Embryonic facial prominence (tissue), 1 donor: ENCODE measurements around the gene KAT2A.
A peak's percentile ranks its signal among the peaks of the same experiment; 100 is the strongest.

Experiments
- DNase-seq: peaks from one replicate; pipeline ENCODE4 v3.0.0-alpha.2; 2016; ENCODE audit errors: extremely low spot score

Gene KAT2A

DNA sequence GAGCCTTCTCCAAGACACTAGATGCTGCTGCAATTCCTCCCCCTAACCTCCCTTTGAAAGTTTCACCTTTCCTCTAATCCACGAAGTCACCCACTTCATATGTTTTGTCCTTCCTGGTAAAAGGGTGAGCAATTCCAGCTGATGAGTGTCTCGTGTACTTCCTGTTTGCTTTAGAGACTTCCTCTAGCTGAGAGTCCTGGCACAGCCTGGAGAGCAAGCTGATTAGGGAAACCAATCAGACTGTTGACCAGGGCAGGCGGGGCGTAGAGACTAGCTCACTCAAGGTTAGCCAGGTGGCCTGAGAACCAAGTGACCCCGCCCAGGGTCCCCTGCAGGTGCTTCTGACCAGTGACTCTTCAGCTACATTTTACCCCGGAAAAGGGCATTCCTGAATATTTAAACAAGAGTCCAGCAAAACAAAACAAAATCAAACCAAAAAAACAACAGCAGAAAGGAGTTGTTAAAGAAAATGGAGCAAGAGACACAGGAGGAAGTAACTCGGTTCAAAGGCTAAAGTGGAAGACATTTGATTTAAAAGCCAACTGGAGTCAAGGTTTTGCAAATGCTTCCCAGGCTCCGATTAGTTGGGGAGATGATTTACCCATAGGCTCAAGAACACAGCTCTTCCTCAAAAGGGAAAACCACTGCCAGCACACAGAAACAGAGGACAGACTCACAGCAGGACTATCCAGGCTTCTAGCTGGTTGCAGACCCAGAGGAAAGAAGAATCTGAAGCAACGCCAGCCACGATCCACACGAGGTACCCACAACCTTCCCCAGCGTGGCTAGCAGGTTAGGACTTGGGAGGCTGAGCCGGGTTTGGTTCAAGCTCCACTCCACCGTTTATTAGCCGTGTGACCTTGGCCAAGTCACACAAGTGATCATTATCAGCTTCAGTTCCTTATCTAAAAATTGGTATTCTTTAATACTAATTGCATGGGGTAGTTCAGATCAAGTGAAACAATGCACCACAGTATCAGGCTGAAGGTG is 14.8 kb upstream of the KAT2A start:
- no peak for DNase-seq

- no peak for DNase-seq
Observed at GRCh38 chr17:42135151-42135550, 14.0 kb upstream of the KAT2A start.

GRCh38 chr17:42133461-42134041 is 12.4 kb upstream of the KAT2A start:
- DNase-seq = no peak

DNA sequence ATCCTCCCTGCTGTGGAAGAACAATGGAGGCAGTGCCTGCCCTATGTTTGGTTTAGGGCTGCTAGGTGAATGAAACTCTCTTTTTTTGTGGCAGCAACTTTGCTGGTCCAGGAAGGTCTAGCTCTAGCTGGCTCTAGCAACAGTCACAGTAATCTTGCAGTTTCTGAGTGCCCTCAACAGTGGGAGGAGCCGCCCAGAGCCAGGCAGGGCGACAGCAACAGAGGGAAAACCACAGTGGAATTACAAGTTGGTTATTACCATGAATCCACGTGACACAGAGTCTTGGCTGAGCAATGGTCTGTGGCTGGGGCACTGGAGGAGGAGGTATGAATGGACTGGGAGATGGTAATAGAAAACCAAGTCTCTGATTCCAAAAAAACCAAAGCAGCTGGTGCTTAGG is 11.8 kb upstream of the KAT2A start:
- no peak for DNase-seq

GRCh38 chr17:42131981-42132432 is 10.8 kb upstream of the KAT2A start:
- no peak for DNase-seq

DNA sequence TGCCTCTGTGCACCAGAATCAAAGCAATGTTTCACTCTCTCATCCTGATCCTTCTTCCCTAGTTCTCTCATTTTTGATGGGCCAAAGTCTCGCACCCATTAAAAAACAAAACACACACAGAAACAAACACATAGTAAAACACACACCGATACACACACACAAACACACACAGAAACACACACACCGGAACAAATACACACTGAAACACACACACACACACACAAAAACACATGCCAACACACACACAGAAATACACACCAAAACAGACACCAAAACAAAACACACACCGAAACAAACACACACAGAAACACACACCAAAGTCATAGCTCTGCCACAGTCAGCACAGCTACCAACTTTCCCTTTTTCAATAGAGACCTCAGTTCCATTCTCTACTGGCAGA is 10.1 kb upstream of the KAT2A start:
- no peak for DNase-seq

DNA sequence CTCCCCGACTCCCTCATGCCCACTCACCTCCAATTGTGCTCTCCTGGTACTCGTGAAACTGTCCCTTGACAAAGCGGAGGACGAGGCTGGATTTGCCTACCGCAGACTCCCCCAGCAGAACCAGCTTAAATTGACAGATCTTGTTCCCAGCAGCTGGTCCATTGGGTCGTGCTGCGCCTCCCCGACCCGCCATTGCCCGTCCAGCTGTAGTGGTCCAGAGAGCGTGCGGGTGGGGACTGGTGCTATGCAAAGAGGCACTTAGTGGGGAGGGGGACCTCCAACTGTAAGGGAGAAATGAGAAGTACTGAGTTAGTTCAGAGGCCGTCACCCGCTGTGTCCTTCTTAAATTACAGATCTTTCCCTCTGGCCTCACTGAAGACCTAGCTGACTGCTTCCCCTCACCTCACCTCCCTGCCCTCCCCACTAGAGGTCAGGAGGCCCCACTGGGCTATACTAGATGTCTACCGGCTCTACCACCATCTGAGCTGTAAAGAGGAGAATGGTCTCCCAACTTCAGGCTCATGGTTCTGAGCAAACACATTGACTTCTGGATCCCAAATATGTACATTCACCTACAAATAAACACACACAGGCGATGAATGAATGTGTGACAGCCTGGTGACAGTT is 9.3 kb upstream of the KAT2A start:
- no peak for DNase-seq

DNA sequence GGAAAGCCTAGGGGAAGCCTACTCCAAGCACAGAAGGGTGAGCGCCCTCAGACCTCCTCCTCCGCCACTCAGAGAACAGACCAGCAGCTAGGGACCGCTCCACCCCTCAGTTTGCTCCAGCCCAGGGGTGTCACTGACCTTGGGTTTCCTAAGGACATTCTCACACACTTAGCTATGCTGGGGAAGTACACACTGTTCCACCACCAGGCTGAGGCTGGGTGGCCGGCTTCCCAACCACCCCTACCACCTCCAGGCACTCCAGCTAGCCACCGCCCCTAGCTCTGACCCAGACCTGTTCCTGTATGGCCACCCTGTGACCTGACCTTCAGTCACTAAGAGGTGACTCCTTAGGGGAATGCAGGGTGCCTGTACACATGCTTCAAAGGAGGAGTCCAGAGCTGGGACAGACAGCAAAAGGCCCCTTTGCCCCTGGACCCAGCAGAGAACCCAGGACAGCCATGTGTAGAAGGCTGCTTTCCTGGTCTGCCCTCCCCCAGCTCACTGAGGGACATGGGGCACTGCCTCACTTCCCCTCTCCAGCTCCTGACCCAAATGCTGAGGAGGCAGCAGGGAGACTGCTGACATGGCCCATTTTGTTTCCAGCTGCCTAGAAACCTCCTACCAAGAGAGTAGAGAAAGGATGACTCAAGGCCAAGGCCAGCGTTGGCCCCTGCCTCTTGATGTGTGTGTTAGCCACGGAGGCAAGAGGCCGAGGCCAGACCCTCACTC is 8.1 kb upstream of the KAT2A start:
- DNase-seq = no peak

- DNase-seq = no peak
Observed at GRCh38 chr17:42127414-42127813, 6.2 kb upstream of the KAT2A start.

GRCh38 chr17:42126836-42127235 is 5.7 kb upstream of the KAT2A start:
- no peak for DNase-seq

DNA sequence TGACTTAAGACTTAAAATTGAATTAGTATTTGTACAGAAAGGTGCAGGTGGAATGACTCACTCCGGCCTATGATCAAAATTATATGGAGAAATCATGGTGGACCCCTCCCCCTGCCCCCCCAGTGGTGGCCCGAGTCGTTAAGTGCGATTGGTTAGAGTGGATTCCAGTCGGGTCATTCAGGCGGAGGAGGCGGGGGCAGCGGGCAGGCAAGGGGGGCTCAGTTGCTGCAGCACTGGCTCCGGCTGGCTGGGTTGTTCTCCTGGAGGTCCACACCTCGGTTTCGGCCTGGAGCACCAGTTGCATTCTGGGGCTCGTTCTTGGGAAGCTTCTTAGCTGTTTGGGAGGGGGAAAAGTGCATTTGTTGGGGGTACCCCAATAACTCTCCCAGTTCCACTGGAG is 4.4 kb upstream of the KAT2A start:
- no peak for DNase-seq

DNA sequence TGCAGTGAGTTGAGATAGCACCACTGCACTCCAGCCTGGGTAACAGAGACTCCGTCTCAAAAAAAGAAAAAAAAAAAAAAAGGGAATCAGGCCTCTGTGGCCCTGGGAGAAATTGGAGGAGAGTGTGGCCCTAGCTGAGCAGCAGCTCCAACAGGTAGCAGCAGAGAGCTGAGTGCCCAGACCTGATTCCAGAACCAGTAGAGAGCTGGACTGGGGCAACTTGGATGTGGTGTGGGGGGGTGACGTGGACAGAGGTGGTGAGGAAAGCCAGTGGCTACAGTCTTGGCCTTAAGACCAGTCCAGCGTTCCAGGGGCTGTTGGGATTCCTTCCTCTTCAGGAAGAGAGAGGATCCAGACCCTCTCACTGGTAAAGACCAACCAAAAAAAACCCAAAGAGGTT is 3.1 kb upstream of the KAT2A start:
- DNase-seq = no peak

- no peak for DNase-seq
Observed at GRCh38 chr17:42122371-42123303, 1.5 kb upstream of the KAT2A start, which contains the start of gene HSPB9. TSS of gene HSPB9 (plus strand) at chr17:42122804. CDS start at chr17:42122851, 47 bp downstream.

DNA sequence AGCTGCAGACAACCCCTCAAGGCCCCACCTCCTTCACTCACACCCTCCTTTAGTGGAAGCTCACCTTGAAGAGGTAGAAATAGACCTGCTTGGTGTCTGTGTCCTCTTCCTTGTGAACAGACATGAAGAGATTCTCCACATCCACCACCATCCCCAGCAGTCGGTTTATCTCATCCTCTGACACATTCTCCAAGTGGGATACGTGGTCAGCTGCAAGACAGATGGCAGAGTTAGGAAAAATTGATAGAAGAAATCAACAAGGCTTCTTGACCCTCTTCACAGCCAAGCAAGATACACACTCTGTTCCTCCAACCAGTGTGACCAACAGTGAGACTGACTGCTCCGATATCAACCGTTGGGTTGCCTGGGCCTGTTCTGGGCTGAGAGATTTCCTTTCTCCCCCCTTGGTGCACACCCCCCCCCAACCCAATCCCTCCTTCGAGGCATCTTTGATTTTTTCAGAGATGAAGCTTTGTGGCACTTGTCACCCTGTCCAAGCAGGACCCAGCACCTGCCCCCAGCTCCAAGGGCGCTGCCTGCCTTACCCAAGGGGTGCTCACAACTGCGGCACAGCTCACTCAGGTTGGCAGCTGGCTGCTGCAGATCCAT is 902 bp downstream of the KAT2A start:
- no peak for DNase-seq

DNA sequence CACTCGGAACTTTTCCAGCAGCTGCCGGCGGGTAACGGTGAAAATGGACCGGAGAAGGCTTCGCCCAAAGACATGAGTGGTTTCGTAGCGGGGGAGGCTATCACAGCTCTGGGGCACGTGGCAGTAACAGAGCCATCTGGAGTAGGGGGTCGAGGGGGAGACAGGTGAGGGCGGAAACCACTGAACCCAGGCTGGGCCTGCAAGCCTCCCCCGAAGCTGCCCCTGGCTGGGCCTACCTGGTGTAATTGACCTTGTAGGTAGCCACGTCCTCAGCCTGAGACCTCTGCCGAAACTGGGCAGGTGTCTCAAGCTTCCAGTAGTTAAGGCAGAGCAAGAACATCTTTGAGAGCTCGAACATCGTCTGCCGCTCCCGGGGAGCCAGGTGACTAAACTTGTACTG is 1.9 kb downstream of the KAT2A start:
- no peak for DNase-seq

DNA sequence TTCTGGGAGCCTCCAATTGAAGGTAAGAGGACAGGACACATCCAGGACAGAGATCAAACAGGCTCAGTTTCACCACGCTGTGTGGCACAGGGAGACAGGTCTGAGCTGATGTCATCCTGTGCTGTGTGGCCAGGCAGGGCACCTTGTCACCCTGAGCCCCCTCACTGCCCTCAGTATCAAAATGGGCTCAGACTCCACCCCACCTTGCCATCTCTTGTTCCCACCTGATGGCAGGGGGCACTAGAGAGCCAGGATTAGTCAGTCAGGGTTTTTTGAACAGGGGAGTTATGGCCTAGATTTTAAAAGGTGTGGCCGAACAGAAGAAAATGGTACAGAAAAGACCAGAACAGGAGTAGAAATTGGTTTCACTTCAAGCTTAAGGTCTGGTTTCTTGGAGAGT is 2.6 kb downstream of the KAT2A start:
- no peak for DNase-seq

DNA sequence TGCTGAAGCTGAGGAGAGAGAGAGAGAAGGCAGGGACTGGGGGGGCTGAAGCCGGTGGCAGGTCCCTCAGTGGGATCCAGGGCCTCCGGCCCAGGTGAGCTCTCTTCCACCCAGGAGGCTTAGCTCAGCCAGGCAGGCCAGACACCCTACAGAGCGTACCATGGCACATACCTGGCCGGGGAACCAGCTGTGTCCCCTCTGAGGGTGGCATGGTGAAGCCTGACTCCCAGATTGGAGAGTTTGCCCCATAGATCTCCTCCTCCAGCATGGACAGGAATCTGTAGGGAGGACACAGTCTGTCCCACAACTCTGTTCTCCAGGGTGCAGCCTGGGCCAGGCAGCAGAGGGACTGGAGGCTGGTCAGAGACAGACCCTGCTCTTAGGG is 3.0 kb downstream of the KAT2A start:
- no peak for DNase-seq

DNA sequence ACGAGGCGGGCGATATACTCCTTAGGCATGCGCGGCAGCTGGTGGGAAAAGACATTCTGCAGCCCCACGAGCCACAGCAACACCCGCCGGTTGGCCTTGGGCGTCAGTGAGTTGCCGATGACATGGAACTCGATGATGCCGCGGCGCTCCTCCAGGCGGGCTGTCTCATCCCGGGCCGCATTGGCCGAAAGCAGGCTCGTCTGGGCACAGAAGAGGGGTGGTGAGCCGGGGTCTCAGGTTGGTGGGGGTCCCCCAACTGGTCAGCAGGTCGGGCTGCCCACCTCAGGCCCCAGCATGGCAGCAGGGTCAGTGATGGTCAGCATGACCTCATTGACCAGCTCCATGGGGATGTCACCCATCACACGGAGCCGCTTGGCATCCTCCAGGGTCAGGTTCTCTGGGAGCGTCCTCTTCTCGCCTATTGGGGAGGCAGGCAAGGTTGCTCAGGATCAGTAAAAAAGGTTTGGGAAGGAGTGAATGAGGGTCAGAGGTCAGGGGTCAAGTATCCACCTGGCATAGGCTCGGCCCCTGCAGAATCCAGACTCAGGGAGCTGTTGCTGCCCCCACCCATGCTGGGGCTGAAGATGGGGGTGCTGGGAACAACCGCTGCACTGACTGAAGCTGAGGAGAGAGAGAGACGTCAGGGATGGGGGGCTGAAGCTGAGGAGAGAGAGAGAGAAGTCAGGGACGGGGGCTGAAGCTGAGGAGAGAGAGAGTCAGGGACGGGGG is 3.6 kb downstream of the KAT2A start:
- DNase-seq = no peak

- DNase-seq = peak; percentile 61
Observed at GRCh38 chr17:42116705-42117396, 4.3 kb downstream of the KAT2A start.
